ENCODE measurements around the gene CFAP46.

- TF ChIP-seq XRCC4 (IDR thresholded peaks at IDR 0.05; ENCODE audit: extremely low read depth, insufficient read depth, insufficient read length) (no peak), FOXJ3 (CRISPR knock-in tag; IDR thresholded peaks at IDR 0.05) (no peak), SIN3A (IDR thresholded peaks at IDR 0.05; ENCODE audit: borderline replicate concordance in 2 of 2, control insufficient read depth in 1 of 2, low read depth in 2 of 2, low read length in 2 of 2) (no peak)
Observed at GRCh38 chr10:132941640-132942051, 724 bp downstream of the CFAP46 start.
